HepG2 (cell line): Measurements from ENCODE around the gene SCAF8. TPM values are rescaled to one million over a fixed set of nuclear protein-coding genes. Genes with fewer than 3 reads are reported as not detected.

Experiments
- MXD4 ChIP-seq: IDR thresholded peaks from 2 replicates; pipeline ENCODE4 v1.6.1; 2016; ENCODE audit warnings: mild to moderate bottlenecking, missing biosample characterization, missing genetic modification reagents
- NAIF1 ChIP-seq: sonication (generic); formaldehyde crosslinking; IDR thresholded peaks from 2 replicates; pipeline ENCODE4 v1.5.0; 2020; ENCODE audit warnings: mild to moderate bottlenecking, missing genetic modification reagents, borderline replicate concordance
- NFE2L1 ChIP-seq: sonication (generic); formaldehyde crosslinking; IDR thresholded peaks from 2 replicates; pipeline ENCODE4 v1.4.0; 2020; ENCODE audit warnings: missing genetic modification reagents, mild to moderate bottlenecking, borderline replicate concordance
- NFYB ChIP-seq: sonication (generic); formaldehyde crosslinking; IDR thresholded peaks from 2 replicates; pipeline ENCODE4 v1.4.0; 2020; ENCODE audit warnings: missing genetic modification reagents
- NR3C1 ChIP-seq: sonication (generic); formaldehyde crosslinking; IDR thresholded peaks from 2 replicates; pipeline ENCODE4 v1.4.0; 2020; ENCODE audit warnings: missing genetic modification reagents
- PHF20 ChIP-seq: sonication (generic); formaldehyde crosslinking; IDR thresholded peaks from 2 replicates; pipeline ENCODE4 v1.5.0; 2020; ENCODE audit warnings: mild to moderate bottlenecking, missing genetic modification reagents
- TSC22D2 ChIP-seq: sonication (generic); formaldehyde crosslinking; IDR thresholded peaks from 2 replicates; pipeline ENCODE4 v1.5.1; 2020; ENCODE audit warnings: missing genetic modification reagents, mild to moderate bottlenecking, borderline replicate concordance
- ZNF317 ChIP-seq: sonication (generic); formaldehyde crosslinking; IDR thresholded peaks from 2 replicates; pipeline ENCODE4 v1.5.0; 2020; ENCODE audit warnings: mild to moderate bottlenecking, missing genetic modification reagents
- ZNF329 ChIP-seq: sonication (generic); formaldehyde crosslinking; IDR thresholded peaks from 2 replicates; pipeline ENCODE4 v1.9.0; 2021; ENCODE audit warnings: low read depth, mild to moderate bottlenecking, missing genetic modification reagents
- ZNF891 ChIP-seq: sonication (generic); formaldehyde crosslinking; IDR thresholded peaks from 2 replicates; pipeline ENCODE4 v1.5.0; 2020; ENCODE audit warnings: mild to moderate bottlenecking, missing genetic modification reagents
- polyA plus RNA-seq, 8 experiments: library from polyadenylated mRNA; depleted of rRNA in 3 of 8; stranded (reverse) in 7 of 8; unstranded in 1 of 8; fragments of >200 nt; fragmentation: Illumina TruSeq in 4 of 8; extraction: Trizol in 4 of 8; gene quantifications; 2 replicates each; pipeline versions ENCODE4 v1.2.1 to v1.2.3, GENCODE V29; 2011 to 2016; ENCODE audit warnings: low read depth in 4 of 8, missing spikeins in 1 of 8, mixed read lengths in 1 of 8; ENCODE audit not compliant: insufficient read depth in 1 of 8
- total RNA-seq, 5 experiments: library from RNA; depleted of rRNA; stranded (reverse); fragments of >200 nt; fragmentation: Illumina TruSeq; extraction: Trizol; gene quantifications; 2 replicates each; pipeline ENCODE4 v1.2.3, GENCODE V29; 2016; ENCODE audit warnings: low read depth in 1 of 5
- TF ChIP-seq, protein P1 (sequence below): sonication (generic); formaldehyde crosslinking; IDR thresholded peaks from 2 replicates; pipeline ENCODE4 v1.4.0; 2020; ENCODE audit warnings: mild to moderate bottlenecking, missing genetic modification reagents
- TF ChIP-seq, protein P2 (sequence below): sonication (generic); formaldehyde crosslinking; IDR thresholded peaks from 2 replicates; pipeline ENCODE4 v1.4.0; 2020; ENCODE audit warnings: mild to moderate bottlenecking, missing genetic modification reagents
- TF ChIP-seq, protein P3 (sequence below): sonication (generic); formaldehyde crosslinking; IDR thresholded peaks from 2 replicates; pipeline ENCODE4 v1.9.0; 2022; ENCODE audit warnings: low read depth, missing genetic modification reagents
- TF ChIP-seq, protein P4 (sequence below): sonication (generic); formaldehyde crosslinking; IDR thresholded peaks from 2 replicates; pipeline ENCODE4 v1.4.0; 2020; ENCODE audit warnings: missing genetic modification reagents
- TF ChIP-seq, protein P5 (sequence below): sonication (generic); formaldehyde crosslinking; conservative IDR thresholded peaks from 2 replicates; pipeline ENCODE4 v1.4.0; 2020; ENCODE audit warnings: missing genetic modification reagents
- TF ChIP-seq, protein P6 (sequence below): sonication (generic); formaldehyde crosslinking; conservative IDR thresholded peaks from 2 replicates; pipeline ENCODE4 v1.5.0; 2020; ENCODE audit warnings: missing genetic modification reagents

Gene SCAF8
- total and polyA plus RNA-seq, 2 of the 13 experiments (the other 11 are each of a cell fraction or from before 2014, with no cell fraction given): 15.3 to 40.8 TPM

DNA sequence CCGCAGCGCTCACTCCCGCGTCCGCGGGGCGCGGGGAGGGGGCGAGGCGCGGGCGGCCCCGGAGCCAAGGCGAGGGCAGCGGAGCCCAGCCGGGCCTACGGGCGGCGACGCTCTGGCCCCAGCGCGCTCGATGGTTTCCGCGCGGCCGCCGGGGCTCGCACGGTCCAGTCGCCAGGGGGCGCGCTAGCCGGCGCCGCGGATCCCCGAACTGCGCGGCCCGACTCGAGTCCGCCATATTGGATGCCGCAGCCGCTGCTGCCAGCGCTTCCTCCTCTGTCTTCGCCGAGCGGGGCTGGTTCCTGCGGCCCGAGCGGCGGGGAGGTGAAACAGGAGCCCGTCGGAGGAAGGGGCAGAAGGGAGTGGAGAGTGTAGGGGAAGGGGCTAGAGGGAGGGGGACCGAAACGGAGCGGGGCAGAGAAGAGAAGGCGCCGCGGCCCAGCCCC, at the start of gene SCAF8 (continued):
- TF ChIP-seq ZNF317 (CRISPR knock-in tag) (no peak), MXD4 (CRISPR knock-in tag) (peak; percentile 16; the same call in 1 of the 2 replicates), NAIF1 (CRISPR knock-in tag) (peak; percentile 18; the same call in 1 of the 2 replicates), NFYB (CRISPR knock-in tag) (no peak), ZNF891 (CRISPR knock-in tag) (no peak), PHF20 (CRISPR knock-in tag) (peak; percentile 53; the same call in 1 of the 2 replicates), NR3C1 (CRISPR knock-in tag) (no peak), ZNF329 (CRISPR knock-in tag) (peak; percentile 80; the same call in 1 of the 2 replicates), TSC22D2 (no peak), NFE2L1 (CRISPR knock-in tag) (no peak)
- TF ChIP-seq, protein P1, sequence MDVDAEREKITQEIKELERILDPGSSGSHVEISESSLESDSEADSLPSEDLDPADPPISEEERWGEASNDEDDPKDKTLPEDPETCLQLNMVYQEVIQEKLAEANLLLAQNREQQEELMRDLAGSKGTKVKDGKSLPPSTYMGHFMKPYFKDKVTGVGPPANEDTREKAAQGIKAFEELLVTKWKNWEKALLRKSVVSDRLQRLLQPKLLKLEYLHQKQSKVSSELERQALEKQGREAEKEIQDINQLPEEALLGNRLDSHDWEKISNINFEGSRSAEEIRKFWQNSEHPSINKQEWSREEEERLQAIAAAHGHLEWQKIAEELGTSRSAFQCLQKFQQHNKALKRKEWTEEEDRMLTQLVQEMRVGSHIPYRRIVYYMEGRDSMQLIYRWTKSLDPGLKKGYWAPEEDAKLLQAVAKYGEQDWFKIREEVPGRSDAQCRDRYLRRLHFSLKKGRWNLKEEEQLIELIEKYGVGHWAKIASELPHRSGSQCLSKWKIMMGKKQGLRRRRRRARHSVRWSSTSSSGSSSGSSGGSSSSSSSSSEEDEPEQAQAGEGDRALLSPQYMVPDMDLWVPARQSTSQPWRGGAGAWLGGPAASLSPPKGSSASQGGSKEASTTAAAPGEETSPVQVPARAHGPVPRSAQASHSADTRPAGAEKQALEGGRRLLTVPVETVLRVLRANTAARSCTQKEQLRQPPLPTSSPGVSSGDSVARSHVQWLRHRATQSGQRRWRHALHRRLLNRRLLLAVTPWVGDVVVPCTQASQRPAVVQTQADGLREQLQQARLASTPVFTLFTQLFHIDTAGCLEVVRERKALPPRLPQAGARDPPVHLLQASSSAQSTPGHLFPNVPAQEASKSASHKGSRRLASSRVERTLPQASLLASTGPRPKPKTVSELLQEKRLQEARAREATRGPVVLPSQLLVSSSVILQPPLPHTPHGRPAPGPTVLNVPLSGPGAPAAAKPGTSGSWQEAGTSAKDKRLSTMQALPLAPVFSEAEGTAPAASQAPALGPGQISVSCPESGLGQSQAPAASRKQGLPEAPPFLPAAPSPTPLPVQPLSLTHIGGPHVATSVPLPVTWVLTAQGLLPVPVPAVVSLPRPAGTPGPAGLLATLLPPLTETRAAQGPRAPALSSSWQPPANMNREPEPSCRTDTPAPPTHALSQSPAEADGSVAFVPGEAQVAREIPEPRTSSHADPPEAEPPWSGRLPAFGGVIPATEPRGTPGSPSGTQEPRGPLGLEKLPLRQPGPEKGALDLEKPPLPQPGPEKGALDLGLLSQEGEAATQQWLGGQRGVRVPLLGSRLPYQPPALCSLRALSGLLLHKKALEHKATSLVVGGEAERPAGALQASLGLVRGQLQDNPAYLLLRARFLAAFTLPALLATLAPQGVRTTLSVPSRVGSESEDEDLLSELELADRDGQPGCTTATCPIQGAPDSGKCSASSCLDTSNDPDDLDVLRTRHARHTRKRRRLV (CRISPR knock-in tag): no peak
- TF ChIP-seq, protein P2, sequence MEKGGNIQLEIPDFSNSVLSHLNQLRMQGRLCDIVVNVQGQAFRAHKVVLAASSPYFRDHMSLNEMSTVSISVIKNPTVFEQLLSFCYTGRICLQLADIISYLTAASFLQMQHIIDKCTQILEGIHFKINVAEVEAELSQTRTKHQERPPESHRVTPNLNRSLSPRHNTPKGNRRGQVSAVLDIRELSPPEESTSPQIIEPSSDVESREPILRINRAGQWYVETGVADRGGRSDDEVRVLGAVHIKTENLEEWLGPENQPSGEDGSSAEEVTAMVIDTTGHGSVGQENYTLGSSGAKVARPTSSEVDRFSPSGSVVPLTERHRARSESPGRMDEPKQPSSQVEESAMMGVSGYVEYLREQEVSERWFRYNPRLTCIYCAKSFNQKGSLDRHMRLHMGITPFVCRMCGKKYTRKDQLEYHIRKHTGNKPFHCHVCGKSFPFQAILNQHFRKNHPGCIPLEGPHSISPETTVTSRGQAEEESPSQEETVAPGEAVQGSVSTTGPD (CRISPR knock-in tag): no peak
- TF ChIP-seq, protein P3, sequence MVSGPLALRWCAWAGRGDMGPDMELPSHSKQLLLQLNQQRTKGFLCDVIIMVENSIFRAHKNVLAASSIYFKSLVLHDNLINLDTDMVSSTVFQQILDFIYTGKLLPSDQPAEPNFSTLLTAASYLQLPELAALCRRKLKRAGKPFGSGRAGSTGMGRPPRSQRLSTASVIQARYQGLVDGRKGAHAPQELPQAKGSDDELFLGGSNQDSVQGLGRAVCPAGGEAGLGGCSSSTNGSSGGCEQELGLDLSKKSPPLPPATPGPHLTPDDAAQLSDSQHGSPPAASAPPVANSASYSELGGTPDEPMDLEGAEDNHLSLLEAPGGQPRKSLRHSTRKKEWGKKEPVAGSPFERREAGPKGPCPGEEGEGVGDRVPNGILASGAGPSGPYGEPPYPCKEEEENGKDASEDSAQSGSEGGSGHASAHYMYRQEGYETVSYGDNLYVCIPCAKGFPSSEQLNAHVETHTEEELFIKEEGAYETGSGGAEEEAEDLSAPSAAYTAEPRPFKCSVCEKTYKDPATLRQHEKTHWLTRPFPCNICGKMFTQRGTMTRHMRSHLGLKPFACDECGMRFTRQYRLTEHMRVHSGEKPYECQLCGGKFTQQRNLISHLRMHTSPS: no peak; the same call in 1 of the 2 replicates
- TF ChIP-seq, protein P4, sequence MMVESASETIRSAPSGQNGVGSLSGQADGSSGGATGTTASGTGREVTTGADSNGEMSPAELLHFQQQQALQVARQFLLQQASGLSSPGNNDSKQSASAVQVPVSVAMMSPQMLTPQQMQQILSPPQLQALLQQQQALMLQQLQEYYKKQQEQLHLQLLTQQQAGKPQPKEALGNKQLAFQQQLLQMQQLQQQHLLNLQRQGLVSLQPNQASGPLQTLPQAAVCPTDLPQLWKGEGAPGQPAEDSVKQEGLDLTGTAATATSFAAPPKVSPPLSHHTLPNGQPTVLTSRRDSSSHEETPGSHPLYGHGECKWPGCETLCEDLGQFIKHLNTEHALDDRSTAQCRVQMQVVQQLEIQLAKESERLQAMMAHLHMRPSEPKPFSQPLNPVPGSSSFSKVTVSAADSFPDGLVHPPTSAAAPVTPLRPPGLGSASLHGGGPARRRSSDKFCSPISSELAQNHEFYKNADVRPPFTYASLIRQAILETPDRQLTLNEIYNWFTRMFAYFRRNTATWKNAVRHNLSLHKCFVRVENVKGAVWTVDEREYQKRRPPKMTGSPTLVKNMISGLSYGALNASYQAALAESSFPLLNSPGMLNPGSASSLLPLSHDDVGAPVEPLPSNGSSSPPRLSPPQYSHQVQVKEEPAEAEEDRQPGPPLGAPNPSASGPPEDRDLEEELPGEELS: no peak; the same call in 1 of the 2 replicates
- TF ChIP-seq, protein P5, sequence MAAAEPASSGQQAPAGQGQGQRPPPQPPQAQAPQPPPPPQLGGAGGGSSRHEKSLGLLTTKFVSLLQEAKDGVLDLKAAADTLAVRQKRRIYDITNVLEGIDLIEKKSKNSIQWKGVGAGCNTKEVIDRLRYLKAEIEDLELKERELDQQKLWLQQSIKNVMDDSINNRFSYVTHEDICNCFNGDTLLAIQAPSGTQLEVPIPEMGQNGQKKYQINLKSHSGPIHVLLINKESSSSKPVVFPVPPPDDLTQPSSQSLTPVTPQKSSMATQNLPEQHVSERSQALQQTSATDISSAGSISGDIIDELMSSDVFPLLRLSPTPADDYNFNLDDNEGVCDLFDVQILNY (CRISPR knock-in tag): no peak
- TF ChIP-seq, protein P6, sequence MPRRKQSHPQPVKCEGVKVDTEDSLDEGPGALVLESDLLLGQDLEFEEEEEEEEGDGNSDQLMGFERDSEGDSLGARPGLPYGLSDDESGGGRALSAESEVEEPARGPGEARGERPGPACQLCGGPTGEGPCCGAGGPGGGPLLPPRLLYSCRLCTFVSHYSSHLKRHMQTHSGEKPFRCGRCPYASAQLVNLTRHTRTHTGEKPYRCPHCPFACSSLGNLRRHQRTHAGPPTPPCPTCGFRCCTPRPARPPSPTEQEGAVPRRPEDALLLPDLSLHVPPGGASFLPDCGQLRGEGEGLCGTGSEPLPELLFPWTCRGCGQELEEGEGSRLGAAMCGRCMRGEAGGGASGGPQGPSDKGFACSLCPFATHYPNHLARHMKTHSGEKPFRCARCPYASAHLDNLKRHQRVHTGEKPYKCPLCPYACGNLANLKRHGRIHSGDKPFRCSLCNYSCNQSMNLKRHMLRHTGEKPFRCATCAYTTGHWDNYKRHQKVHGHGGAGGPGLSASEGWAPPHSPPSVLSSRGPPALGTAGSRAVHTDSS: no peak
